ENCODE results near the gene LTO1.

DNA sequence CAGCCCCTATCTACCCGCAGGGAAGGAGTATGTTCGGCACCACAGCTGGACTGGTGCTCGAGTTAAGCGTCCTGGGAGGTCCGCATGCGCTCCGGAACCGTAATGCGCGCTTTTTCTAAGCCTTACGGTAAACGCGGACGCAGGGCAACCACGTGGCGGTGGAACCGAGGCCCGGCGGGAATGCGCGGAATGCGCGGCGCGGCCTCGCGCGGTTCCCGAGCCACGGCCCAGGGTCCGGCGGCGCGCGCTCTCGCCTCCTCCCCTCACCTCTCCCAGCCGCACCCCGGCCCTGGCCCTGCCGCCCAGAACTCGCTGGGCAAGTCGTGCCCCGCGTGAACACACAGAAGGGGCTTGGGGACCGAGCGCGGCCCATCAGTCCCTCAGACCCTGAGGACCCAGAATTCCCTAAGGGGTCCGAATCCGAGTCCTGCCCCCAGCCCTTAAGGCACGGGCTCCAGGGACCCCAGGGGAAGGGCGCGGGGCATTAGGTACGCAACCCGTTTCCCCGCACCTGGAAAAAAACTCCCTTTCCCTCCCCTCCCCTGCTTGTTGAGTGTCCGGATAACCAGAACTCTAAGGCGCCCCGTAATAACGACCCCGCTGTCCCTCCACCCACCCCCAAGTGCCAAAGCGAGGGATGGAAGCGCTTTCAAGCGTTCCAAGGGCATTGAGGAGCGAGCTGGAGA, 38.5 kb downstream of the LTO1 start:
- peak; percentile 19 to 40 for TF ChIP-seq POLR2A (IDR thresholded peaks at IDR 0.05)
- TF ChIP-seq, protein P1, sequence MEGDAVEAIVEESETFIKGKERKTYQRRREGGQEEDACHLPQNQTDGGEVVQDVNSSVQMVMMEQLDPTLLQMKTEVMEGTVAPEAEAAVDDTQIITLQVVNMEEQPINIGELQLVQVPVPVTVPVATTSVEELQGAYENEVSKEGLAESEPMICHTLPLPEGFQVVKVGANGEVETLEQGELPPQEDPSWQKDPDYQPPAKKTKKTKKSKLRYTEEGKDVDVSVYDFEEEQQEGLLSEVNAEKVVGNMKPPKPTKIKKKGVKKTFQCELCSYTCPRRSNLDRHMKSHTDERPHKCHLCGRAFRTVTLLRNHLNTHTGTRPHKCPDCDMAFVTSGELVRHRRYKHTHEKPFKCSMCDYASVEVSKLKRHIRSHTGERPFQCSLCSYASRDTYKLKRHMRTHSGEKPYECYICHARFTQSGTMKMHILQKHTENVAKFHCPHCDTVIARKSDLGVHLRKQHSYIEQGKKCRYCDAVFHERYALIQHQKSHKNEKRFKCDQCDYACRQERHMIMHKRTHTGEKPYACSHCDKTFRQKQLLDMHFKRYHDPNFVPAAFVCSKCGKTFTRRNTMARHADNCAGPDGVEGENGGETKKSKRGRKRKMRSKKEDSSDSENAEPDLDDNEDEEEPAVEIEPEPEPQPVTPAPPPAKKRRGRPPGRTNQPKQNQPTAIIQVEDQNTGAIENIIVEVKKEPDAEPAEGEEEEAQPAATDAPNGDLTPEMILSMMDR (IDR thresholded peaks at IDR 0.05): no peak

All from uterus (tissue), 2 donors.